Measurements from ENCODE around the gene LRG1. TPM values are rescaled to one million over a fixed set of nuclear protein-coding genes. Genes with fewer than 3 reads are reported as not detected.

The LRG1 gene, protein sequence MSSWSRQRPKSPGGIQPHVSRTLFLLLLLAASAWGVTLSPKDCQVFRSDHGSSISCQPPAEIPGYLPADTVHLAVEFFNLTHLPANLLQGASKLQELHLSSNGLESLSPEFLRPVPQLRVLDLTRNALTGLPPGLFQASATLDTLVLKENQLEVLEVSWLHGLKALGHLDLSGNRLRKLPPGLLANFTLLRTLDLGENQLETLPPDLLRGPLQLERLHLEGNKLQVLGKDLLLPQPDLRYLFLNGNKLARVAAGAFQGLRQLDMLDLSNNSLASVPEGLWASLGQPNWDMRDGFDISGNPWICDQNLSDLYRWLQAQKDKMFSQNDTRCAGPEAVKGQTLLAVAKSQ
- total RNA-seq: 1 to 10 TPM in 1 of 2 donors, under 1 TPM in 1; 0.67 to 2.3 TPM

DNA sequence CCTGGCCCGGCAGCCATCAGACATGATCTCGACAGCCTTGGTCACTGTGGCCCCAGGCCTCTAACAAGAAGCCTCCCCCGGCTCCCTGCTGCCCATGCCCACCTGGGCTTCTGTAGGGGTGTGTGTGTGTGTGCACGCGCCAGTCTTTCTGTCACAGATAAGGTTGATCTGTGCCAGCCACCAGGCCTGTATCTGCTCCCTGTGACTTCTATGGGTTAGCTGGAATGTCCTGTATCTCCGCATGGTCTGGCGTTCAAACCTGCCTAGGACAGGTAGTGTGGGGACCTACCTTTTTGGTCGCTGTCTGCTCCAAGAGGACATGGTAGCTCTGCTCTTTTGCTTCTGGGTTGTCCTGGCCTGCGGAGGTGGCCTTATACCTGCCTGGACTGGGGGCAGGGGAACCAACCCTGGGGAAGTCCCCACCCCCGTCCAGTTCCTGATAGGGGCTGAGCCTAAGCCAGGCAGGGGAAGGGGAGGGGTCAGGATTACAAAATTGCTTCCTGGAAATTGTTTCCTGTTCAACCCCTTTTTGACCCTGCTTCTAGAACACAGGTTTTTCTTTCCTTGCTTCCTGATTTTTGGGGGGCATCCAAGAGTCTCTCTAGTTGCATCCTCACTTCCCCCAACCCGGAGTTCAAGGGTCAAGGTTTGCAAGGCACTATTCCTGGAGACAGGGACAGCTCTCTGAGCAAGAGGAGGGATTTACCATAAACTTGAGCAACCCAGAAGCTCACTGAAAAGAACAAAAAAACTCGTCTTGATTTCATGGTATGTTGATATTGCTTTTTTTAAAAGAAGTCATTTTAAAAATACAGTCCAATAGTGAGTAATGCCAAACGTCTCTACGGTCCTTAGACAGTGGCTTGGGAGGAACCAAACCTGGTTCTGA lies at the start of gene LRG1:
TSS of gene LRG1 (minus strand) at position 344 of the 889 bp plus-strand sequence. CDS start at position 321, 23 bp downstream.
- peaks cover 22% of the 10 kb centered on the region for H3K4me1 Mint-ChIP-seq (ENCODE audit: low read depth)
- ATAC-seq (replicated peaks in 1 of 2) (peak; percentile 24 to 64), DNase-seq (peak; percentile 28 to 41)
- peaks cover 1 to 2% of the 10 kb centered on the region in 2 donors for H3K9me3 Mint-ChIP-seq
- peaks cover 1 to 4% of the 10 kb centered on the region in 2 donors for H3K36me3 Mint-ChIP-seq (ENCODE audit: insufficient read depth in 2 of 2)
- peaks cover 6% of the 10 kb centered on the region for H3K27me3 Mint-ChIP-seq (ENCODE audit: low read depth)
- H3K27ac Mint-ChIP-seq: peak within 1 kb of the TSS; percentile 45
- peak within 1 kb of the TSS; percentile 41 to 69 for H3K4me3 Mint-ChIP-seq

DNA sequence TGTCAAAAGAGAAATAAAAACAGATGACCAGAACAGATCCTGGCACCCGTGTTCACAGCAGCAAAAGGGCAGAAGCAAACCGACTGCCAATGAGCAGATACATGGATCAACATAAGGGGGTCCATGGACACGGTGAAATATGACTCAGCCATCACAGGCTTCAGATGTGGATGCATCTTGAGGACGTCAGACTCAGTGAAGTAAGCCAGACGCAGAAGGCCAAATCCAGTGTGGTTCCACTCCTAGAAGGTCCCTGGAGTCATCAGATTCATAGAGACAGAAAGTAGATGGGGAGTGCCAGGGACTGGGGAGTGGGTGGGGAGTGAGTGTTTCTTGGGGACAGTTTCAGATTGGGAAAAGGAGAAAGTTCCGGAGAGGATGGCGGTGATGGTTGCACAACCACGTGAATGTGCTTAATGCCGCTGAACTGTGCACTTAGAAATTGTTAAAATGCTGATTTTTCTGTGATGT lies 48.5 kb upstream of the LRG1 start:
- H3K27ac Mint-ChIP-seq: no peak overlapping the region
- peaks cover 68% of the 10 kb centered on the region for H3K27me3 Mint-ChIP-seq (ENCODE audit: low read depth)
- no peaks in the 10 kb centered on the region for H3K36me3 Mint-ChIP-seq (ENCODE audit: insufficient read depth in 2 of 2)
- H3K4me1 Mint-ChIP-seq (ENCODE audit: low read depth): no peaks in the 10 kb centered on the region
- DNase-seq (no peak), ATAC-seq (replicated peaks in 1 of 2) (no peak)
- H3K9me3 Mint-ChIP-seq: no peaks in the 10 kb centered on the region
- H3K4me3 Mint-ChIP-seq: no peak overlapping the region

GRCh38 chr19:4587527-4587926 lies 47.7 kb upstream of the LRG1 start:
- H3K4me1 Mint-ChIP-seq (ENCODE audit: low read depth): no peaks in the 10 kb centered on the region
- no peaks in the 10 kb centered on the region for H3K36me3 Mint-ChIP-seq (ENCODE audit: insufficient read depth in 2 of 2)
- no peak overlapping the region for H3K4me3 Mint-ChIP-seq
- H3K27ac Mint-ChIP-seq: no peak overlapping the region
- ATAC-seq (replicated peaks in 1 of 2) (no peak), DNase-seq (no peak)
- no peaks in the 10 kb centered on the region for H3K9me3 Mint-ChIP-seq
- peaks cover 69% of the 10 kb centered on the region for H3K27me3 Mint-ChIP-seq (ENCODE audit: low read depth)

GRCh38 chr19:4586691-4587090 lies 46.9 kb upstream of the LRG1 start:
- ATAC-seq (replicated peaks in 1 of 2) (no peak), DNase-seq (no peak)
- no peak overlapping the region for H3K4me3 Mint-ChIP-seq
- no peak overlapping the region for H3K27ac Mint-ChIP-seq
- no peaks in the 10 kb centered on the region for H3K36me3 Mint-ChIP-seq (ENCODE audit: insufficient read depth in 2 of 2)
- peaks cover 75% of the 10 kb centered on the region for H3K27me3 Mint-ChIP-seq (ENCODE audit: low read depth)
- peaks cover 6% of the 10 kb centered on the region for H3K4me1 Mint-ChIP-seq (ENCODE audit: low read depth)
- H3K9me3 Mint-ChIP-seq: no peaks in the 10 kb centered on the region

- Mint-ChIP-seq H3K4me3 (no peak overlapping the region), H3K27ac (no peak overlapping the region), H3K4me1 (ENCODE audit: low read depth) (peaks cover 6% of the 10 kb centered on the region), H3K36me3 (ENCODE audit: insufficient read depth in 2 of 2) (no peaks in the 10 kb centered on the region), H3K9me3 (no peaks in the 10 kb centered on the region), H3K27me3 (ENCODE audit: low read depth) (peaks cover 71% of the 10 kb centered on the region)
- ATAC-seq (replicated peaks in 1 of 2) (no peak), DNase-seq (no peak)
These were observed 46.4 kb upstream of the LRG1 start for GRCh38 chr19:4586245-4586644.

DNA sequence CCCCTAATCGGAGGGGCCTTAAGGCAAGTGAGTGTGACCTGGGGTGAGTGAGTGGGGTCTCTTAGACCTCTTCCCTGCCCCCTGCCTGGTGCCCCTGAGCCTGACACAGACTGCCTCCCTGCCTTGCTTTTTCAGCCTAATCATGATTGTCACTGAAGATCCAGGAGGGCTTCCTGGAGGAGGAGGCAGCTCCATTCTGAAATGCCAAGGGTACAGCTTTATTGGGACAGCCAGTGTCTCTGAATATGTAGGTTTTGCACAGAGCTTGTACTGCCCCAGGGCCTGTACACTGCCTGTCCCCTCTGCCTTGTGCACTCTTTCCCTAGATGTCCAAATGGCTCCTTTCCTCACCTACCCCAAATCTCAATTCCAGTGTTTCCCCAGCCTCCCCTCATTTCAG lies 45.7 kb upstream of the LRG1 start:
- ATAC-seq (replicated peaks in 1 of 2): no peak
- no peaks in the 10 kb centered on the region for H3K36me3 Mint-ChIP-seq (ENCODE audit: insufficient read depth in 2 of 2)
- H3K4me3 Mint-ChIP-seq: no peak overlapping the region
- no peak for DNase-seq
- no peak overlapping the region for H3K27ac Mint-ChIP-seq
- H3K4me1 Mint-ChIP-seq (ENCODE audit: low read depth): peaks cover 6% of the 10 kb centered on the region
- peaks cover 64% of the 10 kb centered on the region for H3K27me3 Mint-ChIP-seq (ENCODE audit: low read depth)
- H3K9me3 Mint-ChIP-seq: no peaks in the 10 kb centered on the region

GRCh38 chr19:4584670-4585460 lies 45.0 kb upstream of the LRG1 start:
- peak overlapping the region in 1 of 2 donors; percentile 56 for H3K4me3 Mint-ChIP-seq
- DNase-seq (no peak), ATAC-seq (replicated peaks in 1 of 2) (no peak)
- peaks cover 6% of the 10 kb centered on the region for H3K4me1 Mint-ChIP-seq (ENCODE audit: low read depth)
- peaks cover 61% of the 10 kb centered on the region for H3K27me3 Mint-ChIP-seq (ENCODE audit: low read depth)
- H3K27ac Mint-ChIP-seq: no peak overlapping the region
- H3K36me3 Mint-ChIP-seq (ENCODE audit: insufficient read depth in 2 of 2): no peaks in the 10 kb centered on the region
- no peaks in the 10 kb centered on the region for H3K9me3 Mint-ChIP-seq

GRCh38 chr19:4583961-4584669 lies 44.3 kb upstream of the LRG1 start:
- ATAC-seq (replicated peaks in 1 of 2) (peak; percentile 39 to 42), DNase-seq (peak; percentile 30 to 52)
- Mint-ChIP-seq H3K4me3 (peak overlapping the region in 1 of 2 donors; percentile 57), H3K36me3 (ENCODE audit: insufficient read depth in 2 of 2) (no peaks in the 10 kb centered on the region), H3K4me1 (ENCODE audit: low read depth) (peaks cover 6% of the 10 kb centered on the region), H3K9me3 (no peaks in the 10 kb centered on the region), H3K27ac (no peak overlapping the region), H3K27me3 (ENCODE audit: low read depth) (peaks cover 66% of the 10 kb centered on the region)

GRCh38 chr19:4582980-4583842 lies 43.4 kb upstream of the LRG1 start:
- ATAC-seq (replicated peaks in 1 of 2) (no peak), DNase-seq (no peak)
- H3K4me1 Mint-ChIP-seq (ENCODE audit: low read depth): peaks cover 6% of the 10 kb centered on the region
- H3K27ac Mint-ChIP-seq: no peak overlapping the region
- H3K9me3 Mint-ChIP-seq: no peaks in the 10 kb centered on the region
- H3K36me3 Mint-ChIP-seq (ENCODE audit: insufficient read depth in 2 of 2): no peaks in the 10 kb centered on the region
- H3K27me3 Mint-ChIP-seq (ENCODE audit: low read depth): peaks cover 72% of the 10 kb centered on the region
- H3K4me3 Mint-ChIP-seq: peak overlapping the region in 1 of 2 donors; percentile 57

DNA sequence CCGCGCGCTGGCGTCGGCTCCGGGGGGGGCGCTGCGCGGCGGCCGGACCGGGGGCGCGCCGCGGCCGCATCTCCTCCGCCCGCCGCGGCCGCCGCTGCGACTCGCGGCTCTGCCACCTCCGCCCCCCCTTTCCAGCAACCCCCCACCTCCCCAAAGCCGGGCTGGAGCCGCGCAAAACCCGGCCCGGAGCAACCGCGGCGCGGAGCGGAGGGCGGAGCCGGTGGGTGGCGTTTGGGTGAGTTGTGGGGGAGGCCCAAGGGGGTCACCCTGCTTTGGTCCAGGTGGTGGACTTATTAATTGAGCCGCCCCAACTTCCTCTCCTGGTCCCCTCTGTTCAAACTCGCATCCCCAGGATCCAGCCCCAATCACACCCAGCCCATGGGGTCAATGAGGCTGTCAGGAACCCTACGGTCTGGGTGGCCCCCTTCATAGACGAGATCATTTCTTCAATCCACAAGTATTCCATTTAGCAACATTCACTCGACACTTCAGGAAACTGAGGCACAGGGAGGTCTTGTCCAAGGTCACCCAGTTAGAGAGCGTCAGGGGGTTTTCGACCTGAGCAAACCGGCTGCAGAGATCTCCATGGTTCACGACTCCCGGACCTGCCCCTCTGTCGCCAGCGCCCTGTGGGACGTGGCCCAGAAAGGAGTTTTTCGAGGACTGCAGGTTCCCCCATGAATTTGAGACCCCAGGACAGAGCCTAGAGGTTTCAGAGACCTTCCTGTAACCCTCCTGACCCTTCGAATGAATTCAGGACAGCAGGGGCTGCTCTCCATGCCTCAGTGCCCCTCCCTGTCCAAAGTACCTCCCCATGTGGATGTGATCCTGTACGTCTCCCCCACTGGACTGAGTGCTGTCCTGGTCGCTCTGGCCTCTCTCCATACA lies 42.1 kb upstream of the LRG1 start:
- Mint-ChIP-seq H3K4me1 (ENCODE audit: low read depth) (peaks cover 6% of the 10 kb centered on the region), H3K27ac (no peak overlapping the region), H3K36me3 (ENCODE audit: insufficient read depth in 2 of 2) (no peaks in the 10 kb centered on the region), H3K4me3 (peak overlapping the region; percentile 62 to 66), H3K27me3 (ENCODE audit: low read depth) (peaks cover 65% of the 10 kb centered on the region), H3K9me3 (no peaks in the 10 kb centered on the region)
- ATAC-seq (replicated peaks in 1 of 2) (no peak), DNase-seq (peak in 1 of 2 donors; percentile 24)

All from activated T-cell treated with anti-CD3 and anti-CD28 coated beads, Interleukin-2, amount 50 U/mL, for 72 hours (primary cell).